TTC549 (cell line): ENCODE measurements around the gene CABP2.
"Not testable (repeated sequence)": the region's sequence is repeated elsewhere in the genome, so short reads cannot be mapped to it uniquely, and the experiment has no call there.

Experiments
- FAIRE-seq: peaks from 2 replicates; lab custom pipeline; 2012; peaks lifted over from hg19 to GRCh38; lab: Jason Lieb, UNC

Gene CABP2

DNA sequence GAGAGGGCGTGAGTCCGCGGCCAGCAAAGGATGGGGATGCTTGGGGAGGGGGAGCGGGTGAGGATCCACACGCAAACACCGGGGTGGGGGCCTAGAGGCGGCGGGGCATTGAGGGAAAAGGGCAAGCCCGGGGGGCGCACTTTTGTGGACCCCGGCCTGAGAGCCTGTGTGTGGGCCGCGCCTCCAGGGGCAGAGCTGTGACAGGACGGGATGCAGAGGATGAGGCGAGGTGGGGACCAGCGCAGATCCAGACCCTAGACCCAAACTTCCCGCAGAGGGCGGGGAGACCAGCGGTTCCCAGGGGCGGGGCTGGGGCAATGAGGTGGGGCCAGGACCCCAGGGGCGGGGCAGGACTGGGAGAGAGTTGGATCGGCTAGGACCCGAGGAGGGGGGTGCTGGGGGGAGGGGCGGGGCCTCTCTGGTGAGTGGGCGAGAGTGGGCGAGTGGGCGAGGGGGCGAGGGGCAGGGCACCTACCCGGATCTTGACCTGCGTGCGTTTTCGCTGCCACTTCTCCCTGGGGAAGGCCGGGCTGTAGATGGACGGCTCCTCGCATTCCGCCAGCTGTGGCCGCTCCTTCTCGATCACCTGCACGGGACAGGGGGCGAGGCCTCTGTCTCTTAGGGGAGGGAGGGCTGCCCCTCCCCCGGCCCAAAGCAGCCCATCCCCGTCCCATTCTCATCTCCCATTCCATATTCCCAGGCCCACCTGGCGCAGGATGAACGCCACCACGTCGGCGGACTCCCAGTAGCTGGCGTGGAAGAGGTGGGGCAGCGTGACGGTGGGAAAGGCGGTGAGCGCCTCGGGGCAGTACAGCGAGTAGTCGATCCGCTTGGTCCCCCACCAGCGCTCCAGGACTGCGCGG lies 28.6 kb downstream of the CABP2 start:
- FAIRE-seq: no peak

DNA sequence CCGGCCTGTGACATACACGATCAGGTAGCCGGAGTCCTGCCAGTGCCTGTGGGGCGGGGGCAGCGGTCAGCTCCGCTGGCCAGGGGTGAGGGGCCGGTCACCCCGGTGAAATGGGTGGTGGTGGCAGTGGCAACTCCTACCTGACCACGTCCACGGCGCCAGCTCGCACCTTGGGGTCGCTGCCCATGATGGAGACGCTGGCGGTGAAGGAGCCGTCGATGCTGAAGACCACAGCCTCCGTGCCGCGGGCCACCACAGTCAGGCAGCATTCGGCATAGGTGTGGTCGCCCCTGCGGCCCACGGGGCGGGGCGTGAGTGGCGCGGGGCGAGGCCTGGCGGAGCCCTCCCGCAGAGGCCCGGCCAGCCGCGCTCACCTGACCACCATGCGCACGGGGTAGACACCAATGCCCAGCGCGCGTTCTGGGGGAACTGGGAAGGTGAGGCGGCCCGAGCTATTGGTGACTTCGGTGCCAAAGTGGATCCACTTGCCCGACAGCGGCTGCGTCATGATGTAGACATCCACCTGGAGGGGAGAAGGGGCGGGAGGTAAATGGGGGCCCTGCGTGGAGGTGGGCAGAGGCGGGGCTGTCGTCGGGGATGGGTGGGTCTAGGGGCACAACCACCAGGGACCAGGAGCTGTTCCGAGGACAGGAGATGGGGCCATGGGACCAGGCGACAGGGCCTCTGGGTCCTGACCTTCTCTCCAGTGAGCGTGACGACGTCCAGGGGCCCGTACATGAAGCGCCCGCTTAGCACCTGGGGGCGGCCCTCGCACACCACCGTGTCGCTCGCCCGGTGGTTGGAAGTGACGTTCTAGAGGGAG lies 29.5 kb downstream of the CABP2 start:
- FAIRE-seq: no peak

DNA sequence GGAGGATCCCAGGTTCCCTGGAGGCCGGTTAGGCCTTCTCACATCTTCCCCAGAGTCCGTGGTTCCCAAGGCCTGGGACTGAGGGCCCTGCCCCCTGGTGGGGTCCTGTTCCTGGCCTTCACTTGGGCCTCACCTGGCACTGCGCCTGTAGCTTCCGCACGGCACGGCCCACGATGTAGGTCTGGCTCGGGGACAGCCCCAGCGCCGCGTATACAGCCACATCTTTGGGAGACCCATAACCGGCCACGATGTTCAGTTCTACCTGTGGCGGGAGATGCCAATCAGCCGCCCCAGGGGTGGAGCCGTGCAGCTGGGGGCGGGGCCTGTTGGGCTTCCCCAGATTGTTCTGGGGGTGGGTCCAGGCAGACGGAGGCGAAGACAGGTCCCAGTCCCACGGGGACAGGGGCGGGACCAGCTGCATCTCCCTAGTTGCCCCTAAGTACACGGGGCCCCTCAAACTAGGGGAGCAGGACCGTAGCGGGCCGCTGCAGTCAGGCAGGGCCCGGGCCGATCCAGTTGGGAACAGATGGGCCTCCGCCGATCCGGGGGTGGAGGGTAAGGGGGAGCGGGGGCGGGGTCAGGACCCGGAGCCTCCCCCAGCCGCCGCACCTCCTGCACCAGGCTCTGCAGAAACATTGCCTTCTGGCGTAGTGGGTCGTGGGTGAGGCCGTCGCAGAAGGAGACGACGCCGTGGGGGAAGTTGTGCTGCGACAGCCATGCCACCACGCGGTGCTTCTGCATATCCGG lies 30.3 kb downstream of the CABP2 start:
- no peak for FAIRE-seq

DNA sequence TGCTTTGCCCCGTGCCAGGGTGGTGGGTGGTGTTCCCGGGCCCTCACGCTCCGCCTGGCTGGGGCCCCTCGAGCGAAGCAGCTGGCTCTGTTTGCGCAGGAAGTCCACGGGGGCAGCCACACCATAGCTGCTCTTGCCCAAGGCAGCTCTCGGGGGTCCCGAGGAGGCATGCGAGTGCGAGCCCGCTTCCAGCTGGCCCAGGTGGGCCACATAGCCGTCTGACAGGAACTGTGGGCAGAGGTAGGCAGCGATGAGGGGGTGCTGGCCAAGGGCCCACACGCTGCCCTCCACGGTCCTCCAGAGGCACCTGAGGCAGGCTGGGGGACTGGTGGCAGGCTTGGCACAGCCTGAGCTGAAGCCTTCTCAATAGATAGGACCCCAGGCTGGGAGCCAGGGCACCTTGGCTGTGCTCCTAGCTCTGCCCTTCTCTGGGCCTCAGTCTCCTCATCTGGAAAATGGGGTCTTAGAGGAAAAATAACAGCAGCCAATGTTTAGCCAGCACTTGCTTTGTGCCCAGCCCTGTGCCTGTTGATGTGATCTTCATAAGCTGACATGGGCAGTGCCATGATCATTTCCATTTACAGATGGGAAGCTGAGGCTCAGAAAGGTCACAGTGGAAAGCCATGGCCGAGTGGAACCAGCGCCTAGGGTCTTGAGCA lies 31.0 kb downstream of the CABP2 start:
- no peak for FAIRE-seq

DNA sequence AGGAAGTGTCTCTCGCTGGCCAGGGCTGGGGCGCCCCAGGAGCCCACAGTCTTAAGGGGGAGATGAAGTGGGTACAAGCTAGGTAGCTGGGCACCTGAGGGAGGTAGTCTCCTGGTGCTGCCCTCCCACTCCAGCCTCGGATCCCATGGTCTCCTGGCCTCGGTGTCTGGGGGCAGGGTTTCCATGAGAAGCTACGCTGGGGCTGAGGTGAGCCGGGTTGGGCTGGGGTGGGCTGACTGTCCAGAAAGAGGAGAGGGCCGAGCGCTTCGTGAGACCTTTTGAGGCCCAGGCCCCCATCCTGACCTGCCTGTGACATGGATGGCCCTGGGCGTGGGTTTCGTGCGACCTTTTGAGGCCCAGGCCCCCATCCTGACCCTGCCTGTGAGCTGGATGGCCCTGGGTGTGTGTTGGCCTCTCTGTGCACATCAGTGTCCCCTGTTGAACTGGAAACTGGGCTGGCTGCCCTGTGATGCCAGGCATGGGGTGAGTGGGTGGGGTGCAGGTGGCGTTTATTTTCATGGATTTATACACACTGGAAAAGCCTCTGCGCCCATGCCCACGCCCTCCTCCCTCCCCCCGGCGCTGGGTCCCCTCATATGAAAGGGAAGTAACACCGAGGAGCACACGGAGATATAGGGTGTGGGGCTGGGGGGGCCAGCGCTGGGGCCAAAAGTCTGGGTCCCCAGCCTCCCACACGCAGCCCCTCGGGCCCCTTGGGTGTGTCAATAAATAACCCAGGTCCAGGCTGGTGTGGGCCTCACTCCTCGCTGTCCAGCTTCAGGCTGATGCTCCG lies 31.8 kb downstream of the CABP2 start:
- FAIRE-seq: no peak

DNA sequence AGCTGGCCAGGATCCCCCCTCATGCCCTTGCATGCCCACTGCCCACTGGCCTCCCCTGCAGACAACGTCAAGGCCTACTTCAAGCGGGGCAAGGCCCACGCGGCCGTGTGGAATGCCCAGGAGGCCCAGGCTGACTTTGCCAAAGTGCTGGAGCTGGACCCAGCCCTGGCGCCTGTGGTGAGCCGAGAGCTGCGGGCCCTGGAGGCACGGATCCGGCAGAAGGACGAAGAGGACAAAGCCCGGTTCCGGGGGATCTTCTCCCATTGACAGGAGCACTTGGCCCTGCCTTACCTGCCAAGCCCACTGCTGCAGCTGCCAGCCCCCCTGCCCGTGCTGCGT lies 32.5 kb downstream of the CABP2 start:
- FAIRE-seq: no peak

DNA sequence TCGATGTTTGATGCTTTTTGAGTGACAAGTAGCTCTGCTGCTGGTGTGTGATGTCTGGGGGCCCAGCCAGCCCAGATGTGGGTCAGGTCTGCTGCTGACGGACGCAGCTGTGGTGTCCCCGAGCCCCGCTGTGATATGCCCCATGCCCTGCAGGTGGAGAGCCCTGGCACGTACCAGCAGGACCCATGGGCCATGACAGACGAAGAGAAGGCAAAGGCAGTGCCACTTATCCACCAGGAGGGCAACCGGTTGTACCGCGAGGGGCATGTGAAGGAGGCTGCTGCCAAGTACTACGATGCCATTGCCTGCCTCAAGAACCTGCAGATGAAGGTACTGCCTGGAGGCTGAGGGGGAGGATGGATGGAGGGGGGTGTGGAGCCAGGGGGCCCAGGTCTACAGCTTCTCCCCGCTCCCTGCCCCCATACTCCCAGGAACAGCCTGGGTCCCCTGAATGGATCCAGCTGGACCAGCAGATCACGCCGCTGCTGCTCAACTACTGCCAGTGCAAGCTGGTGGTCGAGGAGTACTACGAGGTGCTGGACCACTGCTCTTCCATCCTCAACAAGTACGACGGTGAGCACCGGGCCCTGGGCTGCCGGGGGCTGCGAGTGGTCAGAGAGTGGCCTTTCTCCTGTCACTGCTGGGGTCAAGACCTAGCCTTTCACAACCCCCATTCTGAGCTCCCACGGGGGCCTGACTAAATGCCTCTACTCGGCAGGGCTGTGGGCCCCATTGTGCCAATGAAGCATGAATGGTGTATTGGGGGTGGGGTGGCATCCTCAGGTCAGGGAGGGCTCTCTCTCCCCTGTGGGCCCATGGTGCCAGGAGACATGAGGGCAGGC lies 33.1 kb downstream of the CABP2 start:
- no peak for FAIRE-seq

DNA sequence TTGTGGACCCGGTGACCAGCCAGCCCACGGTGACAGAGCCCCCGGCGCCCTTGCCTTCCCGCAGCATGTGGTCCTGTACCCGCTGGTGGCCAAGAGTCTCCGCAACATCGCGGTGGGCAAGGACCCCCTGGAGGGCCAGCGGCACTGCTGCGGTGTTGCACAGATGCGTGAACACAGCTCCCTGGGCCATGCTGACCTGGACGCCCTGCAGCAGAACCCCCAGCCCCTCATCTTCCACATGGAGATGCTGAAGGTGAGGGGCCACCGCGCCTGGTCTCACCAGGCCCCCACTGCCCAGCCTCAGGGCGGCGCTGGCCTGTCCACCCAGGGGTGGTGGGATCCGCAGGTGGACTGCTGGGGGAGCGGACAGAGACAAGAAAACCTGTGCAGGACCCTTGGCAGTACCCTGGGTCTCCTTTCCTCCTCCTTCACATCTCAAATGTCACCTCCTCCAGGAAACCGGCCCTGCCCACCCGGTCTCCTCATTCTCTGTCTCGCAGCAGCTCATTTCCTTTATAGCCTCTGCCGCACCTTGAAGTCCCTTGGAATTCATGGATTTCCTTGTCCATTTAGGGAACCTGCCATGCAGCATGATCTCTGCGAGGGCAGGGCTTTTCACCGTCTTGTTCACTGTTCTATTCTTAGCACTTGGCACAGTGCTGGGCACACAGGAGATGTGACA lies 33.9 kb downstream of the CABP2 start:
- FAIRE-seq: no peak

DNA sequence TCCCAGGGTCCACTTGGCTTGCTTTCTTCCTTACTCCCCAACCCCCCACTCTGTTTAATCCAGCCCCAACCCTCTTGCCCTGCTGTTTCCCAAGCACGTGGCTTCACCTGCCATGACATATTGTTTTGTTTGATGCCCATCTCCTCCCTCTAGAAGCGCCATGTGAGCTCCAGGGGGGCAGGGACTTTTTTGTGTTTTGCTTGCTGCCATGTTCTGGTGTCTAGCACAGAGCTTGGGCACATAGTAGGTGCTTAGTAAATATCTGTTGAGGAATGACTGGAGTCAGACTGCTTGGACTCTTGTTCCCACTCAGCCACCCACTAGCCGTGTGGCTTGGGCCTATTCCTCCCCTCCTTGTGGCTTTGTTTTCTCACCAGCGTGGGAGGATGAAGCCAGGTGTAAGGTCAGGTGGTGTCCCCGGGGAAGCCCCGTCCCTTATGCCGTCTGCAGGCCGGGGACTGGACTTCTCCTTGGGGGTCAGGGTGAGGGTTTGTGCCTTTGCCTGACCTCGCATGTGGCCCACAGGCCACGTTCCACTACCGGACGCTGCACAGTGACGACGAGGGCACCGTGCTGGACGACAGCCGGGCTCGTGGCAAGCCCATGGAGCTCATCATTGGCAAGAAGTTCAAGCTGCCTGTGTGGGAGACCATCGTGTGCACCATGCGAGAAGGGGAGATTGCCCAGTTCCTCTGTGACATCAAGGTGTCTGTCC lies 36.6 kb downstream of the CABP2 start:
- no peak for FAIRE-seq

DNA sequence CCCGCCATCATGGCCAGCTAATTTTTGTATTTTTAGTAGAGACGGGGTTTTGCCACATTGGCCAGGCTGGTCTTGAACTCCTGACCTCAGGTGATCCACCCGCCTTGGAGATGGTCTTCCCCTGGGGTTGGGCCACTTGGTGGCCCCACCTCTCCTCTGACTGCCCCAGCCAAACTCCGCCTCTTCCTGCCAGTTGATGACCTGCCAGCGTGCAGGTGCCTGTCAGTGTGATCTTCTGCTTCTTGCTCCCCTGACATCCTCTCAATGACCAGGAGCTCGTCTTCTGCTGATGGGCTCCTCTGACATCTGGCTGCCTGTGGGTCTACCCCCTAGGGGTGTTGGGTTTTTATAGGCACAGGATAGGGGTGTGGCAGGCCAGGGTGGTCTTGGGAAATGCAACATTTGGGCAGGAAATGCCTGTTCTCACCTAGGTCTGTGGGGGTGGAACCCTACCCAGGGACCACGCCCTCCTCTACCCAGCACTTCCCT lies 37.3 kb downstream of the CABP2 start:
- FAIRE-seq: not testable (repeated sequence)

DNA sequence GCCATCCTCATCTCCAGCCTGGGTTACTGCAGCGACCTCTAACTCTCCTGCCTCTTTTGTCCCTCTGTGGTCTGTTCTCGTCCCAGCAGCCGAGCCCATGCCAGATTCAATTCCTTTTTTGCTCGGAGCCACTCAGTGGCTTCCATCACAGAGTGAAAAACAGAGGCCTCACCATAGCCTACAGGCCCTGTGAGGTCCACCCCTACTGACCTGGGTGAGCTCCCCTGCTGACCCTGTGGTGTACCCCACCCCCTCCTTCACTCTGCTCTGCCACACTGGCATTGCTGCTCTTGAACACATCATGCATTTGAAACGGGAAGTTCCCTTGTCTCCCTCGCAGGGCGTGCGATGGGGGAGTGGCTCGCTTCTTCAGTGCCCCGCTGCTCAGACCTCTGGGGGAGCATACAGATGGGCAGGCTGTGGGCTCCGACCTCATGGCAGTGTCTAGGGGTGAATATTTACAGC lies 38.4 kb downstream of the CABP2 start:
- no peak for FAIRE-seq

DNA sequence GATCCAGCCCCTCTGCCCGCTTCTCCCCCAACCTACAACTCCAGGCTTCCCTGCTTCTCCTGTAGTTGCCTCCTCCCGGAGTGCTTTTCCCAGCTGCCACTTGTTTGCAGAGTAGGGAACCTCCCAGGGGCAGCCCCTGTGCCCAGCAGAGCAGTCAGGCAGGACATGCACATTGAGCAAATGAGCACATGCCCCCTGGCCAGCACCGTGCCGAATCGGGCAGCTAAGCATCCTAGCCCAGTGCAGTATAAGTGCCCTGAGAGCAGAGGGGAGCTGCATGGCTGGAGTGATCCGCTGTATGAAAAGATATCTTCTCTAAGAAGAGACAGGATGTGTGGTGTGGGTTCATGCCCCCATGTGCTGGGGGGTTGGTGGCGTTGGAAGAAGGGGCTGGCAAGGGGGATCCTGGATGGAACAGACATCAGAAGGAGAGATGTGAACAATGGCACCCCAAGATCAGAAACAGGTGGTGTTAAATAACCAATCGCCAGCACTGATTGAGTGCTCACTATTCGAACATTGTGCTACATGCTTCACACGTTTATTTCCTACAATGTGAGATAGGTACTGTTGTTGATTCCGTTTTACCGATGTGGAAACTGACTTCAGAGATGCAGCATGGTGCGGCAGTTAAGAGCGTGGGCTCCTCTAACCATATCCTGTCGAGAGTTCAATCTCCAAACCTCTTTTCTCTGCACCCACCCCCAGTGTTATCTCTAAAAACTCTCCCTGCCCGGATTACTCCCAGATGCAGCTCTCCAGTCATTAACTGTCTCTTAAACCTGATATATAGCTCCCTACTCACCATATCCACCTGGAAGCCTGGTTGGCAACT lies 39.2 kb downstream of the CABP2 start:
- FAIRE-seq: no peak

DNA sequence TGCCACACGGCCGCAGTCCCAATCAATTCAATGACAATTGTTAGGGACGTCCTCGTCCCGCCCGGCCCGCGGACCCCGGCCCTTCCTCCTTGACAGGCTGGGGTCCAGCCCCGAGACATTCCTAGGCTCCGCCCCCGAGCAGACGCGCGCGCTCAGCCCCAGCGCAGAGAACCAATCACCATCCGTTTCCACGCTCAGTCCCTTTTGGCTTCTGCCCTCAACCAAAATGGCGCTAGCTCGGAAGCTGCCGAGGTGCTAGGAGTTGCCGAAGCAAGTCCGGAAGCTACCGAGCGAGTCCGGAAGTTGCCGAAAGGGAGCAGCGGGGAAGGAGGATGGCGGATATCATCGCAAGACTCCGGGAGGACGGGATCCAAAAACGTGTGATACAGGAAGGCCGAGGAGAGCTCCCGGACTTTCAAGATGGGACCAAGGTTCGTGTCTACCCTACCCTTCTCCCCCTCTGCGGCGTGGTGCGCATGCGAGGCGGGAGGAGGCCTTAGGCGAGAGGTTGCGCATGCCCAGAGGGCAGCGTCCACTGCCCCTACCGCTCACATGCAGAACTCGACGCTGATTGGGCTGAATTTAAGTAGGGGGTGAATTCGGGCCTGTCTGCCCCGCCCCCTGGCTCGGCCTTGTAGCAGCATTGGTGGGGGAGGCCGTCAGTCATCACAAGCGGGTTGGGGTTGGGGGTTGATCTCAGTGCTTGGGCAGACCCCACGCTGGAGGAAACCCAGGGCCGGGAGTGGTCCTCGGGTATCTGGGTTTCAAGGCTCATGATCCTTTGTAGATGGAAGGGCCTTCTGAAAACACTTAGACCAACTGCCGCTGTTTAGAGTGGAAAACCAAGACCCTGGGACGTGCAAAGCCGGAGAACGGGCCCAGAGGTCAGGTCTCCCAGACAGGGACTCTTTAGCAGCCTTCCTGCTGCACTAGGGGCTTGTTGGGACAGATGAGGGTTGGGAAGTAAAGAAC lies 40.1 kb downstream of the CABP2 start, which contains the start of gene AIP:
TSS of gene AIP (plus strand) at position 200 of the 972 bp plus-strand sequence. CDS start at position 333, 133 bp downstream.
- FAIRE-seq: peak; percentile 25

DNA sequence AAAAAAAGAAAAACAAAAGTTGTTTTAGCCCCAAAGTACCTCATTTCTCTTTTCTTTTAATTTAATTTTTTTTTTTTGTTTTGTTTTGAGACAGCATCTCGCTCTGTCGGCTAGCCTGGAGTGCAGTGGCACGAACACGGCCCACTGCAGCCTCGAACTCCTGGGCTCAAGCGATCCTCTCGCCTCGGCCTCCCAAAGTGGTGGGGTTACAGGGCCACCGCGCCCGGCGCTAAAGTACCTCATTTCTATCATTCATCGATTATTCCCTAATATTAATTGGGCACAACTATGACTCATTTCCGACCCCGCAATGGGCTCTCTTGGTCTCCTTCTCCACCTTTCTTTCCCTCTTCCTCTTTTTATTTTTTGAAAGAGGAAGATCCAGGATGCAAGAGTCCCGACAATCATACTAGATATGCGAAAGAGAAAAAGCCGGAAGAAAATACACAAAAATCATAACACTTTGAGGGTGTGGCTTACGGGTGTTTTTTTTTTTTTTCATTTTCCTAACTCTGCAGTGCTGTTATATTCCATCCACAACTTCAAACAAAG lies 40.9 kb downstream of the CABP2 start:
- FAIRE-seq: no peak

DNA sequence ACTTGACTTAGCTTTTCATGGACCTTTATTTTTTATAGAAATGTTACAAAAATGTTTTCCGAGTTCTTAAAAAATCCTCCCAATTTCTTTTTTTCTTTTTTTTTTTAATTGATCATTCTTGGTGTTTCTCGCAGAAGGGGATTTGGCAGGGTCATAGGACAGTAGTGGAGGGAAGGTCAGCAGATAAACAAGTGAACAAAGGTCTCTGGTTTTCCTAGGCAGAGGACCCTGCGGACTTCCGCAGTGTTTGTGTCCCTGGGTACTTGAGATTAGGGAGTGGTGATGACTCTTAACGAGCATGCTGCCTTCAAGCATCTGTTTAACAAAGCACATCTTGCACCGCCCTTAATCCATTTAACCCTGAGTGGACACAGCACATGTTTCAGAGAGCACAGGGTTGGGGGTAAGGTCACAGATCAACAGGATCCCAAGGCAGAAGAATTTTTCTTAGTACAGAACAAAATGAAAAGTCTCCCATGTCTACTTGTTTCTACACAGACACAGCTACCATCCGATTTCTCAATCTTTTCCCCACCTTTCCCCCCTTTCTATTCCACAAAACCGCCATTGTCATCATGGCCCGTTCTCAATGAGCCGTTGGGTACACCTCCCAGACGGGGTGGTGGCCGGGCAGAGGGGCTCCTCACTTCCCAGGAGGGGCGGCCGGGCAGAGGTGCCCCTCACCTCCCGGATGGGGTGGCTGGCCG lies 45.7 kb downstream of the CABP2 start:
- FAIRE-seq: not testable (repeated sequence)

DNA sequence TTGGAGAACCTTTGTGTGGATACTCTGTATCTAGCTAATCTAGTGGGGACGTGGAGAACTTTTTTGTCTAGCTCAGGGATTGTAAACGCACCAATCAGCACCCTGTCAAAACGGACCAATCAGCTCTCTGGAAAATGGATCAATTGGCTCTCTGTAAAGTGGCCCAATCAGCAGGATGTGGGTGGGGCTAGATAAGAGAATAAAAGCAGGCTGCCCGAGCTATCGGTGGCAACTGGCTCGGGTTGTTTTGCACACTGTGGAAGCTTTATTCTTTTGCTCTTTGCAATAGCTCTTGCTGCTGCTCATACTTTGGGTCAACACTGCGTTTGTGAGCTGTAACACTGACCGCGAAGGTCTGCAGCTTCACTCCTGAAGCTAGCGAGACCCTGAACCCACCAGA lies 46.6 kb downstream of the CABP2 start:
- not testable (repeated sequence) for FAIRE-seq
